ENCODE data around the gene SNX22. TPM values are rescaled to one million over a fixed set of nuclear protein-coding genes. Genes with fewer than 3 reads are reported as not detected.

SNX22 gene
- total and polyA plus RNA-seq, 7 donors, result under 0.01 to 8.4 (median 0.83) TPM; not detected in 2

GRCh38 chr15:64144192-64144564, 7.4 kb upstream of the SNX22 start:
- Histone ChIP-seq H3K36me3 (peaks cover 0 to 48% (median 7%) of the 10 kb centered on the region in 4 donors), H3K27me3 (no peaks in the 10 kb centered on the region), H3K4me3 (no peak overlapping the region), H3K9me3 (no peaks in the 10 kb centered on the region), H3K4me1 (no peaks in the 10 kb centered on the region), H3K27ac (no peak overlapping the region)
- DNase-seq, result peak; percentile 30
- intact Hi-C loops (cut with DNase I), result no loop called here
- WGBS, 2 donors, result 87 to 90% methylated on average over 8 of the region's 8 CpGs
- TF ChIP-seq POLR2A (IDR thresholded peaks at IDR 0.05) (no peak), POLR2AphosphoS5 (IDR thresholded peaks at IDR 0.05) (no peak), CTCF (IDR thresholded peaks at IDR 0.05) (no peak), EP300 (IDR thresholded peaks at IDR 0.05) (no peak)

- no peak for TF ChIP-seq CTCF (IDR thresholded peaks at IDR 0.05)
- TF ChIP-seq EP300 (IDR thresholded peaks at IDR 0.05), result no peak
- no peak for TF ChIP-seq POLR2AphosphoS5 (IDR thresholded peaks at IDR 0.05)
- no peak for TF ChIP-seq POLR2A (IDR thresholded peaks at IDR 0.05)
- peak; percentile 45 for DNase-seq
- intact Hi-C loops (cut with DNase I), result no loop called here
- Histone ChIP-seq H3K9me3 (no peaks in the 10 kb centered on the region), H3K27me3 (no peaks in the 10 kb centered on the region), H3K4me3 (no peak overlapping the region), H3K4me1 (no peaks in the 10 kb centered on the region), H3K36me3 (peaks cover 0 to 48% (median 7%) of the 10 kb centered on the region in 4 donors), H3K27ac (no peak overlapping the region)
- WGBS, 2 donors, result 86 to 89% methylated on average over 14 of the region's 14 CpGs
Measured at GRCh38 chr15:64144565-64145281, 6.8 kb upstream of the SNX22 start.

GRCh38 chr15:64146041-64146440, 5.5 kb upstream of the SNX22 start:
- Histone ChIP-seq H3K27me3 (peaks cover 2 to 9% (median 4%) of the 10 kb centered on the region in 3 donors), H3K27ac (no peak overlapping the region), H3K36me3 (peaks cover 0 to 43% (median 7%) of the 10 kb centered on the region in 4 donors), H3K4me1 (peaks cover 0 to 1% (median under 1%) of the 10 kb centered on the region in 4 donors), H3K9me3 (no peaks in the 10 kb centered on the region), H3K4me3 (no peak overlapping the region)
- DNase-seq, result peak; percentile 59
- intact Hi-C loops (cut with DNase I), result no loop called here
- WGBS, 2 donors, result 87 to 89% methylated on average over 6 of the region's 6 CpGs
- no peak for TF ChIP-seq EP300 (IDR thresholded peaks at IDR 0.05)
- TF ChIP-seq POLR2A (IDR thresholded peaks at IDR 0.05), result no peak
- TF ChIP-seq CTCF (IDR thresholded peaks at IDR 0.05), result no peak
- TF ChIP-seq POLR2AphosphoS5 (IDR thresholded peaks at IDR 0.05), result no peak

- Histone ChIP-seq H3K4me3 (no peak overlapping the region), H3K4me1 (peaks cover 0 to 6% (median 5%) of the 10 kb centered on the region in 4 donors), H3K36me3 (peaks cover 0 to 38% (median 7%) of the 10 kb centered on the region in 4 donors), H3K27ac (no peak overlapping the region), H3K27me3 (peaks cover 7 to 13% (median 8%) of the 10 kb centered on the region in 3 donors), H3K9me3 (no peaks in the 10 kb centered on the region)
- WGBS, 2 donors, result 94 to 95% methylated on average over 3 of the region's 3 CpGs
- no peak for TF ChIP-seq POLR2A (IDR thresholded peaks at IDR 0.05)
- TF ChIP-seq POLR2AphosphoS5 (IDR thresholded peaks at IDR 0.05), result no peak
- no peak for TF ChIP-seq EP300 (IDR thresholded peaks at IDR 0.05)
- no peak for TF ChIP-seq CTCF (IDR thresholded peaks at IDR 0.05)
- intact Hi-C loops (cut with DNase I), result no loop called here
- DNase-seq, result no peak
Measured at GRCh38 chr15:64146520-64146884, 5.0 kb upstream of the SNX22 start.
